K562 (cell line): ENCODE data around the gene STON2. TPM values are rescaled to one million over a fixed set of nuclear protein-coding genes. Genes with fewer than 3 reads are reported as not detected.

Experiments used
- ARID4B ChIP-seq: sonication (generic); formaldehyde crosslinking; IDR thresholded peaks from 2 replicates; pipeline ENCODE4 v1.8.0; 2022; ENCODE audit warnings: mild to moderate bottlenecking, missing genetic modification reagents
- CBX1 ChIP-seq: sonication (generic); IDR thresholded peaks from 2 replicates; pipeline ENCODE4 v1.6.1; 2016; ENCODE audit warnings: antibody characterized with exemption, low read depth, mild to moderate bottlenecking
- CHD2 ChIP-seq: IDR thresholded peaks from 2 replicates; pipeline ENCODE4 v1.6.1; 2011; ENCODE audit warnings: low read depth, low read length
- CHD4 ChIP-seq: fragments of 200-600 bp; sonication (generic); IDR thresholded peaks from 3 replicates; pipeline ENCODE4 v1.6.1; 2012; ENCODE audit warnings: low read depth, mild to moderate bottlenecking, mixed read lengths, low read length, inconsistent platforms; ENCODE audit not compliant: insufficient read depth, insufficient replicate concordance, poor library complexity, severe bottlenecking
- DLX4 ChIP-seq: fragments of 250-450 bp; sonication (Bioruptor Pico); IDR thresholded peaks from 2 replicates; pipeline ENCODE4 v1.6.1; 2021; ENCODE audit warnings: mild to moderate bottlenecking
- E2F1 ChIP-seq: sonication (generic); formaldehyde crosslinking; IDR thresholded peaks from 2 replicates; pipeline ENCODE4 v1.8.1; 2023; ENCODE audit warnings: mild to moderate bottlenecking, missing genetic modification reagents, moderate library complexity
- E2F8 ChIP-seq: fragments of 450-650 bp; IDR thresholded peaks from 2 replicates; pipeline ENCODE4 v1.7.1; 2018; ENCODE audit warnings: mild to moderate bottlenecking, low read depth; ENCODE audit not compliant: partially characterized antibody
- FOSL1 ChIP-seq: fragments of 200-800 bp; sonication (Bioruptor generic); conservative IDR thresholded peaks from 2 replicates; pipeline ENCODE4 v1.6.1; 2016; ENCODE audit warnings: missing genetic modification characterization, missing compliant biosample characterization
- KLF1 ChIP-seq: fragments of 450-650 bp; IDR thresholded peaks from 2 replicates; pipeline ENCODE4 v1.6.1; 2016; ENCODE audit warnings: missing genetic modification characterization, missing compliant biosample characterization
- NFE2L1 ChIP-seq: fragments of 450-650 bp; IDR thresholded peaks from 2 replicates; pipeline ENCODE4 v1.6.1; 2016; ENCODE audit warnings: missing genetic modification characterization, low read depth, mild to moderate bottlenecking, missing compliant biosample characterization, moderate library complexity, borderline replicate concordance
- PKNOX1 ChIP-seq: fragments of 450-650 bp; IDR thresholded peaks from 2 replicates; pipeline ENCODE4 v1.6.1; 2016
- SRSF3 ChIP-seq: fragments of 200-400 bp; formaldehyde crosslinking; IDR thresholded peaks from 2 replicates; pipeline ENCODE4 v1.6.1; 2016; ENCODE audit warnings: mild to moderate bottlenecking, low read length, moderate library complexity; ENCODE audit not compliant: insufficient read depth
- WHSC1 ChIP-seq: IDR thresholded peaks from one replicate; pipeline ENCODE4 v1.6.1; 2012; ENCODE audit warnings: low read length, control low read depth, inconsistent platforms
- ZBTB26 ChIP-seq: fragments of 450-650 bp; formaldehyde crosslinking; IDR thresholded peaks from 2 replicates; pipeline ENCODE4 v1.4.0; 2022; ENCODE audit warnings: missing genetic modification characterization
- ZNF124 ChIP-seq: sonication (generic); formaldehyde crosslinking; IDR thresholded peaks from 2 replicates; pipeline ENCODE4 v1.8.1; 2022; ENCODE audit warnings: missing genetic modification reagents
- polyA plus RNA-seq, 8 experiments: library from polyadenylated mRNA; depleted of rRNA in 4 of 8; stranded (reverse) in 5 of 8; unstranded in 3 of 8; fragments of >200 nt; fragmentation: Nextera tagmentation in 2 of 8; fragmentation: Illumina TruSeq in 1 of 8; extraction: Ambion mirVana in 2 of 8; extraction: Trizol in 1 of 8; gene quantifications; 2 replicates each; pipeline versions ENCODE4 v1.2.1 to v1.2.3, GENCODE V29; 2011 to 2014; ENCODE audit warnings: inconsistent platforms in 1 of 8, missing spikeins in 1 of 8
- total RNA-seq, 7 experiments: library from RNA; depleted of rRNA in 6 of 7; stranded (reverse); fragments of >200 nt in 6 of 7; fragmentation: Illumina TruSeq in 2 of 7; extraction: Trizol in 2 of 7; gene quantifications; 2 replicates each; pipeline versions ENCODE4 v1.2.1 to v1.2.3, GENCODE V29; 2011 to 2021; ENCODE audit warnings: low replicate concordance in 1 of 7

Gene STON2
- total and polyA plus RNA-seq, 9 of the 15 experiments (the other 6 are each of a cell fraction or from before 2014, with no cell fraction given), result 7.8 to 99.3 (median 53.5) TPM

- TF ChIP-seq E2F1 (CRISPR knock-in tag) (no peak), CBX1 (no peak), ARID4B (CRISPR knock-in tag) (no peak), E2F8 (no peak), ZBTB26 (CRISPR knock-in tag) (no peak), NFE2L1 (tag) (no peak), SRSF3 (no peak), WHSC1 (no peak), KLF1 (peak; percentile 82), CHD4 (peak; percentile 42), DLX4 (CRISPR knock-in tag) (no peak), FOSL1 (tag) (peak; percentile 81), PKNOX1 (peak; percentile 86), ZNF124 (CRISPR knock-in tag) (no peak), CHD2 (no peak)
Observed at GRCh38 chr14:81427348-81428058, 27.4 kb upstream of the STON2 start (continued).
